ENCODE data around the gene OOSP1. TPM values are rescaled to one million over a fixed set of nuclear protein-coding genes. Genes with fewer than 3 reads are reported as not detected.

OOSP1 gene
- total RNA-seq, 1 donor from 2014 or later: not detected

DNA sequence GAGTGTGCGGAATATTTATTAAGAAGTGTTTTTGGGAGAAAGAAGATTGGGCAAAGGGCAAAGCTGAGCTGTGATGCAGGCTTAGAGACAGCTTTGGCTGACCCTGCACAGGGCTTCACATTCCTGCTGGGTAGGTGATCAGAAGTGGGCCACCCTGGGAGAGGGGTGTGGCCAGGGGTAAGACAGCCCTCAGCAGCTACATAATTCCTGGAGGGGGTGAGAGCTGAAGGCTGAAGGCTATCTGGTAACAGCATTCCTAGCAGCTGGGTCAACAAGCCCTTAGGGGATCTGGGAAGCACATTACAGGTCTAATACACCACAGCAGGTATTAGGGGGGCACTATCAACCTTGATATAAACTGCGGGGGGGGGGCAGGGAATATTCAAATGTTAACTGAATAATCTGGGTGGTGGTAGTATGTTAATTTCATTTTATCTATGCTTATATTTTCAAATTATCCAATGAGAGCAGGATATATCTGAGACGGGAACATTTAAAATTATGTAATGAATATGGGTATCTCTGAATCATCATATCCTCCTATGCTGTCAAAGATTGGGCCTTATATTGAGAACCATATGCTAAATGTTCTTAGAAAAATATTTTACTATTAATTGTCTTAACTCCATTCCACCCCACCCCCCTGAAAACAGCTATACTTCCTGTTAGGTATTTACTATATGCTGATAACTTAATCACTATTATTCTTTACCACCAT, 5.9 kb downstream of the OOSP1 start:
- Mint-ChIP-seq H3K27ac (ENCODE audit: unreplicated experiment) (no peak overlapping the region), H3K9me3 (no peaks in the 10 kb centered on the region), H3K27me3 (ENCODE audit: low read depth) (peaks cover 13% of the 10 kb centered on the region), H3K4me1 (peaks cover 15% of the 10 kb centered on the region), H3K36me3 (ENCODE audit: low read depth) (no peaks in the 10 kb centered on the region), H3K4me3 (no peak overlapping the region)
- DNase-seq (ENCODE audit: low read depth, low spot score): no peak
- TF ChIP-seq, protein P1, sequence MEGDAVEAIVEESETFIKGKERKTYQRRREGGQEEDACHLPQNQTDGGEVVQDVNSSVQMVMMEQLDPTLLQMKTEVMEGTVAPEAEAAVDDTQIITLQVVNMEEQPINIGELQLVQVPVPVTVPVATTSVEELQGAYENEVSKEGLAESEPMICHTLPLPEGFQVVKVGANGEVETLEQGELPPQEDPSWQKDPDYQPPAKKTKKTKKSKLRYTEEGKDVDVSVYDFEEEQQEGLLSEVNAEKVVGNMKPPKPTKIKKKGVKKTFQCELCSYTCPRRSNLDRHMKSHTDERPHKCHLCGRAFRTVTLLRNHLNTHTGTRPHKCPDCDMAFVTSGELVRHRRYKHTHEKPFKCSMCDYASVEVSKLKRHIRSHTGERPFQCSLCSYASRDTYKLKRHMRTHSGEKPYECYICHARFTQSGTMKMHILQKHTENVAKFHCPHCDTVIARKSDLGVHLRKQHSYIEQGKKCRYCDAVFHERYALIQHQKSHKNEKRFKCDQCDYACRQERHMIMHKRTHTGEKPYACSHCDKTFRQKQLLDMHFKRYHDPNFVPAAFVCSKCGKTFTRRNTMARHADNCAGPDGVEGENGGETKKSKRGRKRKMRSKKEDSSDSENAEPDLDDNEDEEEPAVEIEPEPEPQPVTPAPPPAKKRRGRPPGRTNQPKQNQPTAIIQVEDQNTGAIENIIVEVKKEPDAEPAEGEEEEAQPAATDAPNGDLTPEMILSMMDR (conservative IDR thresholded peaks at IDR 0.05): no peak

DNA sequence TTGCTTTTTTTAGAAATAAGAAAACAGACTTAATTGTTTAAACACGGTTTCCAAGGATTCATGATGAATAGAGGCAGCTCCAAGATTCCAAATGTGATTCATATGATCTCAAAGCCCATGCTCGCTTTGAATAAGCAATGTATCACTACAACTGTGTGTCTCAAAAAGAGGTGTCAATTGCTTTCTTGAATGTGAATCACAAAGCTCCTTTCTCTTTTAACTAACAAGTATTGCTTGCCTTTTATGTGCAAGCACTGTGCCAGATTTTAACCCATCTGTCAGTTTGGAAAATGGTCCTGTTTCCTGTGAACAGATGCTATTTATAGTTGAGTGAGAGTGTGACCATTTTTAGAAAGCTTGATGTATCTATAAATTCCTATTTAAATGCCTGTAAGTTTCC, 6.5 kb downstream of the OOSP1 start:
- TF ChIP-seq, protein P1 (conservative IDR thresholded peaks at IDR 0.05): no peak
- Mint-ChIP-seq H3K27me3 (ENCODE audit: low read depth) (peaks cover 15% of the 10 kb centered on the region), H3K27ac (ENCODE audit: unreplicated experiment) (no peak overlapping the region), H3K4me3 (no peak overlapping the region), H3K36me3 (ENCODE audit: low read depth) (no peaks in the 10 kb centered on the region), H3K9me3 (no peaks in the 10 kb centered on the region), H3K4me1 (peaks cover 15% of the 10 kb centered on the region)
- DNase-seq (ENCODE audit: low read depth, low spot score): no peak

DNA sequence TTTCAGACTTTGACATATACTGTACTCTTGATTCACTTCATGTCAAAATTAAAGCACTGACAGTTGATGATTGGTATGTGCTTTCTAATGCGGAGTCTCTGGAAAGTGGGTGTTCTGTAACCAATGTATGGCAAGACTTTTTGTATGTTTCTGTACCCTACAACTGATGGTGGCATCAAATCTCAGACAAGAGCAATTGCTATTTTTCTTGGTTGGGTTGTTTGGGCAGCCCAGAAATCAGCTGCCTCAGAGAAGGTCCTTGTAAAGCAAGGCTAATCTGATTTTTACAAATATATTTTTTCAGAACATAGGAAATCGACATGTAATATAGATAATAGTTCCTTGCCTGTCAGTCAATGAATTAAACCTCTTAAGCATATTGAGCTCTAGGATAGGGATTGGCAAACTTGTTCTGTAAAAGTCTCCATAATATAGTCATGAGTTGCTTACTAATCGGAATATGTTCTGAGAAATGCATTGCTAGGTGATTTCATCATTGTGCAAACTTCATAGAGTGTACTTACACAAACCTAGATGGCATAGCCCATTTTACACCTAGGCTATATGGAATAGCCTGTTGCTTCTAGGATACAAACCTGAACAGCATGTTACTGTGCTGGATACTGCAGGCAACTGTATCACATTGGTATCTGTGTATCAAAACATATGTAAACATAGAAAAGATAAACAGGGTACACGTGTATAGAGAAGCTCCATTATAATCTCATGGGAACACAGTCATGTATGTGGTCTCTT, 15.4 kb downstream of the OOSP1 start:
- Mint-ChIP-seq H3K27ac (ENCODE audit: unreplicated experiment) (no peak overlapping the region), H3K4me1 (no peaks in the 10 kb centered on the region), H3K27me3 (ENCODE audit: low read depth) (peaks cover 36% of the 10 kb centered on the region), H3K4me3 (no peak overlapping the region), H3K36me3 (ENCODE audit: low read depth) (no peaks in the 10 kb centered on the region), H3K9me3 (no peaks in the 10 kb centered on the region)
- DNase-seq (ENCODE audit: low read depth, low spot score): no peak
- TF ChIP-seq, protein P1 (conservative IDR thresholded peaks at IDR 0.05): no peak

DNA sequence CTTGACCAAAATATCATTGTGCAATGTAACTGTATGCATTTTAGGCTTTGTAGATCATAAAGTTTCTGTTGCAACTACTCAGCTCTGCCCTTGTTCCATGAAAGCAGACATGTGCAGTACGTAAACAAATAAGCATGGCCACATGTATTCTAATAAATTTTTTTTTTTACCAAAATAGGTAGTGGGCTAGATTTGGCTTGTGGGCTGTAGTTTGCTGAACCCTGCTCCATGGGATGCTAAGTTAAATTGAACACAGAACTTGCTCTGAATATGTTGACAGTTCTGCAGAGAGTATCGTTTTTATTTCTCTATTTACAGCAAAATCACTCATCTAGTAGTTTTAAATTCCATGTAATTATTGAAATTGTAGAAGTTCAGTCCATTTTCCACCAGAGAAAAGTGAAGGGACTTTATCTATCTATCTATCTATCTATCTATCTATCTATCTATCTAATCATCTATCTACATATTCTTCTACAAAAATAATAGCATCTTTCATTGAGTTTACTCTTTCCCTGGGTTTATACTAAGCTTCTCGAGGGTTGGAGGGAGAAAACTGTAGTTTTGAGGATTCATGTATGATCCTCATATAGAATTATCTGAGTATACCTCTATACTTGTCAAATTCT, 16.1 kb downstream of the OOSP1 start:
- Mint-ChIP-seq H3K27me3 (ENCODE audit: low read depth) (peaks cover 33% of the 10 kb centered on the region), H3K36me3 (ENCODE audit: low read depth) (no peaks in the 10 kb centered on the region), H3K27ac (ENCODE audit: unreplicated experiment) (no peak overlapping the region)

DNA sequence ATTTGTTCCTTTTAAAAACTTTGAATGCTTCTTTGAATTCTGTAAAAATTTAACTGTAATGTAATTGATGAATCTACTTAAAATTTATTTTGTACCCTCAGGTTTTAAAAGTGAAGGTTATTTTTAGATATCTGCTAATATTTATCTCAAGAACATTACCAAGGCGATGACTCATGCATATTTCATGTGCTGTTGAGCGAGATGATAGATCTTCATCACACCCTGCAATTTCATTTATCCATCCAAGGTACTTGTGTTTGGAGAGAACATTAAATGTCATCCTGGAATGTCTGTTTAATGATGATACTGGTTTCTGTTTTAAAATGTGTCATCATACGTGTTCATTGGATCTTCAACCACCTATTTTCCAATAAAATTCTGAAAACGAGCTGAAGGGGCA, 18.9 kb downstream of the OOSP1 start:
- TF ChIP-seq, protein P1 (conservative IDR thresholded peaks at IDR 0.05): no peak
- H3K36me3 Mint-ChIP-seq (ENCODE audit: low read depth): no peaks in the 10 kb centered on the region
- H3K4me1 Mint-ChIP-seq: no peaks in the 10 kb centered on the region
- peaks cover 16% of the 10 kb centered on the region for H3K27me3 Mint-ChIP-seq (ENCODE audit: low read depth)
- H3K27ac Mint-ChIP-seq (ENCODE audit: unreplicated experiment): no peak overlapping the region
- no peaks in the 10 kb centered on the region for H3K9me3 Mint-ChIP-seq
- H3K4me3 Mint-ChIP-seq: no peak overlapping the region
- DNase-seq (ENCODE audit: low read depth, low spot score): no peak

More for the DNA sequence above, 16.1 kb downstream of the OOSP1 start:
- H3K4me1 Mint-ChIP-seq: no peaks in the 10 kb centered on the region
- no peaks in the 10 kb centered on the region for H3K9me3 Mint-ChIP-seq
- no peak for DNase-seq (ENCODE audit: low read depth, low spot score)
- TF ChIP-seq, protein P1 (conservative IDR thresholded peaks at IDR 0.05): no peak
- H3K4me3 Mint-ChIP-seq: no peak overlapping the region
